IPS DF 4.7 (cell line): ENCODE measurements around the gene ZNF740.

Experiments used
- DNase-seq: peaks from one replicate; pipeline ENCODE4 v3.0.0-alpha.2; 2013; ENCODE audit warnings: low spot score; ENCODE audit errors: extremely low read depth

The ZNF740 gene

GRCh38 chr12:53225635-53226424, 45.3 kb downstream of the ZNF740 start:
- DNase-seq, result no peak

- DNase-seq, result no peak
Measured at GRCh38 chr12:53226815-53227214, 46.3 kb downstream of the ZNF740 start.

GRCh38 chr12:53227341-53227740, 46.8 kb downstream of the ZNF740 start:
- DNase-seq, result no peak

- DNase-seq, result no peak
Measured at GRCh38 chr12:53227836-53228235, 47.3 kb downstream of the ZNF740 start.

- DNase-seq, result no peak
Measured at GRCh38 chr12:53229454-53229853, 48.9 kb downstream of the ZNF740 start.

- DNase-seq, result no peak
Measured at GRCh38 chr12:53230108-53230845, 49.8 kb downstream of the ZNF740 start.

- DNase-seq, result no peak
Measured at GRCh38 chr12:53231671-53231920, 51.1 kb downstream of the ZNF740 start.

GRCh38 chr12:53231921-53232645, 51.6 kb downstream of the ZNF740 start, which contains the start of gene RARG:
TSS of gene RARG (minus strand) at chr12:53232209. CDS start at chr12:53227545, 4,664 bp downstream.
- DNase-seq, result no peak

- DNase-seq, result no peak
Measured at GRCh38 chr12:53232646-53233461, 52.3 kb downstream of the ZNF740 start.

- no peak for DNase-seq
Measured at GRCh38 chr12:53233671-53234121, 53.2 kb downstream of the ZNF740 start.

GRCh38 chr12:53234271-53234914, 53.9 kb downstream of the ZNF740 start:
- DNase-seq, result no peak

GRCh38 chr12:53235164-53235563, 54.6 kb downstream of the ZNF740 start:
- DNase-seq, result no peak

- DNase-seq, result no peak
Measured at GRCh38 chr12:53235742-53236442, 55.4 kb downstream of the ZNF740 start.

- DNase-seq, result no peak
Measured at GRCh38 chr12:53236443-53237111, 56.1 kb downstream of the ZNF740 start.

GRCh38 chr12:53239643-53240258, 59.2 kb downstream of the ZNF740 start:
- no peak for DNase-seq

GRCh38 chr12:53241623-53242412, 61.3 kb downstream of the ZNF740 start:
- no peak for DNase-seq

- no peak for DNase-seq
Measured at GRCh38 chr12:53244337-53244736, 63.8 kb downstream of the ZNF740 start.
